Fibroblast of lung (primary cell): ENCODE data around the gene CHD5. TPM values are rescaled to one million over a fixed set of nuclear protein-coding genes. Genes with fewer than 3 reads are reported as not detected.

ENCODE experiments used
- DNase-seq, 2 donors: peaks; one replicate each; pipeline versions ENCODE4 v3.0.0 to v3.0.0-alpha.2; 2010; ENCODE audit warnings: low read depth in 2 of 2
- H2AFZ ChIP-seq: 2 replicates; pipeline ENCODE4 v1.5.1; 2012; ENCODE audit warnings: low read length, control low read depth, inconsistent platforms
- H3K27ac ChIP-seq: 2 replicates; pipeline ENCODE4 v1.5.1; 2011; ENCODE audit warnings: low read length, control low read depth; ENCODE audit not compliant: insufficient read depth
- H3K27me3 ChIP-seq: 2 replicates; pipeline ENCODE4 v1.5.1; 2011; ENCODE audit warnings: mild to moderate bottlenecking, low read length; ENCODE audit not compliant: control insufficient read depth, insufficient read depth
- H3K36me3 ChIP-seq: 2 replicates; pipeline ENCODE4 v1.5.1; 2011; ENCODE audit warnings: low read length; ENCODE audit not compliant: control insufficient read depth, insufficient read depth
- H3K4me1 ChIP-seq: 2 replicates; pipeline ENCODE4 v1.5.1; 2011; ENCODE audit warnings: low read length; ENCODE audit not compliant: control insufficient read depth, insufficient read depth; ENCODE audit errors: extremely low read depth
- H3K4me2 ChIP-seq: 2 replicates; pipeline ENCODE4 v1.5.1; 2011; ENCODE audit warnings: low read length, control low read depth; ENCODE audit not compliant: insufficient read depth; ENCODE audit errors: extremely low read depth
- H3K4me3 ChIP-seq, 4 experiments: fragments of 200-600 bp in 1 of 4; sonication (generic) in 1 of 4; replicated peaks in 1 of 4; 2 replicates each; pipeline ENCODE4 v1.5.1; 2011 to 2016; ENCODE audit warnings: low read length in 4 of 4, low read depth in 3 of 4, mild to moderate bottlenecking in 3 of 4, control low read depth in 2 of 4, inconsistent platforms in 1 of 4, mixed read lengths in 1 of 4; ENCODE audit not compliant: insufficient read depth in 1 of 4; ENCODE audit errors: control extremely low read depth in 1 of 4
- H3K79me2 ChIP-seq: 2 replicates; pipeline ENCODE4 v1.5.1; 2012; ENCODE audit warnings: mild to moderate bottlenecking, low read length, inconsistent platforms; ENCODE audit not compliant: control insufficient read depth, insufficient read depth
- H3K9ac ChIP-seq: 2 replicates; pipeline ENCODE4 v1.5.1; 2011; ENCODE audit warnings: mild to moderate bottlenecking, low read length, control low read depth; ENCODE audit not compliant: insufficient read depth
- H3K9me3 ChIP-seq: 2 replicates; pipeline ENCODE4 v1.5.1; 2012; ENCODE audit warnings: low read depth, low read length; ENCODE audit not compliant: control insufficient read depth, insufficient read depth
- H4K20me1 ChIP-seq: 2 replicates; pipeline ENCODE4 v1.5.1; 2011; ENCODE audit warnings: low read length; ENCODE audit not compliant: control insufficient read depth, insufficient read depth; ENCODE audit errors: extremely low read depth
- CTCF ChIP-seq, 2 donors: IDR thresholded peaks in 1 of 2; conservative IDR thresholded peaks in 1 of 2; 1 replicate in 1 of 2; 2 replicates in 1 of 2; pipeline ENCODE4 v1.5.1; 2011 to 2012; ENCODE audit warnings: low read length in 2 of 2, control low read depth in 1 of 2, inconsistent platforms in 1 of 2, low read depth in 1 of 2, mild to moderate bottlenecking in 1 of 2
- EZH2 ChIP-seq: IDR thresholded peaks from 2 replicates; pipeline ENCODE4 v1.5.1; 2012; ENCODE audit warnings: low read length, control low read depth, mild to moderate bottlenecking; ENCODE audit errors: missing control alignments
- polyA plus RNA-seq, 2 donors: library from polyadenylated mRNA; depleted of rRNA in 1 of 2; stranded (reverse) in 1 of 2; unstranded in 1 of 2; fragments of >200 nt; gene quantifications; 2 replicates each; pipeline ENCODE4 v1.2.1, GENCODE V29; 2011 to 2012; ENCODE audit warnings: missing spikeins in 1 of 2
- total RNA-seq: library from RNA; depleted of rRNA; stranded (reverse); fragments of >200 nt; gene quantifications from 2 replicates; pipeline ENCODE4 v1.2.1, GENCODE V29; 2014

The CHD5 gene
- total and polyA plus RNA-seq, 2 donors (not counting 1 experiment from before 2014, with no cell fraction given): under 0.01 to 0.01 TPM

DNA sequence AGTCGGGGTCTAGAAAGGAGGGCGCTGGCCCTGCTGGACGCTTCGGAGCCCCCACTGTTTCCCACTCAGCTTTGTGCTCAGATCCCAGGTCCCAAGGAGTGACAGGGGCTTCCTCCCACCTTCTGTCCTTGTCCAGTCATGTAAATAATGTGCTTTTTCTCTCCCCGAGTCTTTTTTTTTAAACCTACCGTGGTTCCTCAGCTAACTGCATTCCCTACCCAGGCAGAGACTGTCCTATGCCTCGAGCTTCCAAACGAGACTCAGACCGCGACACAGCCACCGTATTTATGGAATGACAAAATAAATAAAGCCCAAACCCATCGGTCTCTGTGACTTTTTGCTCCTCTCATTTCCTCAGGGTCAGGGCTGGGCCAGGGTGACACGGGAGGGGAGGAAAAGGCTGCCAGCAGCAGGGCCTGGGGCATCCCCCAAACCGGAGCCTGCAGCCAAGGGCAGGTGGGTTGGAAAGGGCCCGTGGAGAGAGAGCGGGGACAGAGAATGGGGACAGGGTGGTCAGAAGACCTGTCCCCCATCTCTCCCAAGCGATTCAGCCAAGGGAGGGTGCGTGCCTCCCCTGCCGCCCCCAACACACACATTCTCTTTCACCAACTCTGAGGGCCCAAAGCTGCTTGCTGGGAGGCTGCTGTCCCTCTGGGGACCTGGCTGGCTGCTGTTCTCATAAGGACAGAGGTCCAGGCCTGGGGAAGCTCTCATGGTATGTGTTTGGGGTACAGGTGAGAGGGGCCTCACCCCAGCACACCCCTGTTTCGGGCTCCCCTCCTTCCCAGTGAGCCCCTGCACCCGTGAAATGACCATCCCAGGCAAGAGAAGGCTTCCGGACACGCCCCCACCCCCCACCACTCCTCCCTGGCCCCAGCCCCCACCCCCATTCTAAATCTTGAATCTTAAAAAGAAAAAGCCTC, 79.0 kb downstream of the CHD5 start:
- no peaks in the 10 kb centered on the region for H3K4me1 ChIP-seq
- TF ChIP-seq EZH2 (no peak), CTCF (conservative IDR thresholded peaks at IDR 0.05 in 1 of 2, IDR thresholded peaks at IDR 0.05 in 1 of 2; ENCODE audit: low read depth in 1 of 2, low read length in 2 of 2) (no peak)

GRCh38 chr1:6099787-6100765, 80.0 kb downstream of the CHD5 start:
- Histone ChIP-seq H3K9ac (no peak overlapping the region), H3K27me3 (no peaks in the 10 kb centered on the region), H2AFZ (no peak overlapping the region), H3K9me3 (no peaks in the 10 kb centered on the region), H3K4me1 (no peaks in the 10 kb centered on the region), H3K27ac (no peak overlapping the region), H3K4me3 (no peak overlapping the region), H3K4me2 (no peak overlapping the region), H3K36me3 (no peaks in the 10 kb centered on the region), H3K79me2 (no peaks in the 10 kb centered on the region), H4K20me1 (no peaks in the 10 kb centered on the region)
- no peak for DNase-seq
- no peak for TF ChIP-seq EZH2
- no peak for TF ChIP-seq CTCF (conservative IDR thresholded peaks at IDR 0.05 in 1 of 2, IDR thresholded peaks at IDR 0.05 in 1 of 2; ENCODE audit: low read depth in 1 of 2, low read length in 2 of 2)

More for the DNA sequence above, 79.0 kb downstream of the CHD5 start:
- Histone ChIP-seq H4K20me1 (no peaks in the 10 kb centered on the region), H3K27ac (no peak overlapping the region), H3K27me3 (no peaks in the 10 kb centered on the region), H3K79me2 (no peaks in the 10 kb centered on the region), H3K4me2 (no peak overlapping the region), H3K9ac (no peak overlapping the region), H3K4me3 (no peak overlapping the region), H3K36me3 (no peaks in the 10 kb centered on the region), H3K9me3 (no peaks in the 10 kb centered on the region), H2AFZ (no peak overlapping the region)
- no peak for DNase-seq

DNA sequence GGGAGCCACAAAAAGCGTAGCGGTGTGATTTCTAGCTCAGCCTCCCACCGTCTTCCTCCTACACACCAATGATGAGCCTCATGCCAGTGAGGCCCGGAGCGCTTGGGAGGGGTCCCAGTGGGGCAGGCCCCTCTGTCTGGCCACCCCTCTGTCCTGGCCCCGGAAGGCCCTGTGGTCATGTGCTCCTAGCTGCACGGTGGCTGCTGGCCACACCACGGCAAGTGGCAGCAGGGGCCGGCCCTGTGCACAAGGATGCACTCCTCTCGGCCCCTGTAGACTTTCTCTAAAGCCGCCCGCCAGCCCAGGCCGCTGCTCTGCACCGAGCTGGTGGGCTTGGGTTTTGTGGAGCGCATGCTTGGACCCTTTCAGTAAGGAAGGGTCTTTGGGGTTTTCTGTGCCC, 80.8 kb downstream of the CHD5 start:
- H3K9me3 ChIP-seq: no peaks in the 10 kb centered on the region
- TF ChIP-seq CTCF (conservative IDR thresholded peaks at IDR 0.05 in 1 of 2, IDR thresholded peaks at IDR 0.05 in 1 of 2; ENCODE audit: low read depth in 1 of 2, low read length in 2 of 2) (no peak), EZH2 (no peak)
- no peak overlapping the region for H2AFZ ChIP-seq
- no peak overlapping the region for H3K4me2 ChIP-seq
- H4K20me1 ChIP-seq: no peaks in the 10 kb centered on the region
- no peaks in the 10 kb centered on the region for H3K4me1 ChIP-seq
- H3K36me3 ChIP-seq: no peaks in the 10 kb centered on the region
- H3K4me3 ChIP-seq: no peak overlapping the region
- no peaks in the 10 kb centered on the region for H3K79me2 ChIP-seq
- no peak for DNase-seq
- H3K9ac ChIP-seq: no peak overlapping the region
- H3K27ac ChIP-seq: no peak overlapping the region
- H3K27me3 ChIP-seq: no peaks in the 10 kb centered on the region
